GM12878 (cell line): Measurements from ENCODE around the gene RHOBTB1.

ENCODE experiments used
- CBX3 ChIP-seq: fragments of 200-600 bp; sonication (generic); IDR thresholded peaks from 2 replicates; pipeline ENCODE4 v1.6.1; 2016; ENCODE audit warnings: low read depth, borderline replicate concordance
- EZH2 ChIP-seq: IDR thresholded peaks from 2 replicates; pipeline ENCODE4 v1.6.1; 2012; ENCODE audit warnings: low read depth, mild to moderate bottlenecking, control low read depth, inconsistent platforms, low read length, borderline replicate concordance; ENCODE audit not compliant: control insufficient read depth
- GABPA ChIP-seq: IDR thresholded peaks from 2 replicates; pipeline ENCODE4 v1.6.1; 2014; ENCODE audit warnings: antibody characterized with exemption, low read depth, mild to moderate bottlenecking, inconsistent platforms
- HDAC6 ChIP-seq: fragments of 200-600 bp; sonication (generic); IDR thresholded peaks from one replicate; pipeline ENCODE4 v1.8.0; 2017; ENCODE audit warnings: antibody characterized with exemption; ENCODE audit not compliant: unreplicated experiment
- MLLT1 ChIP-seq: fragments of 450-650 bp; IDR thresholded peaks from 2 replicates; pipeline ENCODE4 v1.6.1; 2016; ENCODE audit warnings: mild to moderate bottlenecking
- NFIC ChIP-seq: IDR thresholded peaks from 2 replicates; pipeline ENCODE4 v1.6.1; 2012; ENCODE audit warnings: low read depth, mild to moderate bottlenecking, inconsistent platforms, low read length, moderate library complexity
- POLR2A ChIP-seq: IDR thresholded peaks from 2 replicates; pipeline ENCODE4 v1.6.1; 2011; ENCODE audit warnings: low read depth, mild to moderate bottlenecking, low read length
- PRDM15 ChIP-seq: fragments of 450-650 bp; formaldehyde crosslinking; IDR thresholded peaks from 2 replicates; pipeline ENCODE4 v1.4.0; 2020; ENCODE audit warnings: mild to moderate bottlenecking, moderate library complexity
- TAF1 ChIP-seq: IDR thresholded peaks from 2 replicates; pipeline ENCODE4 v1.6.1; 2011; ENCODE audit warnings: mild to moderate bottlenecking, low read depth, low read length, borderline replicate concordance
- TCF3 ChIP-seq: IDR thresholded peaks from 2 replicates; pipeline ENCODE4 v1.6.1; 2012; ENCODE audit warnings: low read depth, mild to moderate bottlenecking, low read length, borderline replicate concordance; ENCODE audit not compliant: insufficient read depth
- ZNF274 ChIP-seq: IDR thresholded peaks from one replicate; pipeline ENCODE4 v1.8.0; 2011; ENCODE audit not compliant: insufficient read length, insufficient read depth
- TF ChIP-seq, protein P1 (sequence below), 3 experiments: IDR thresholded peaks in 2 of 3; conservative IDR thresholded peaks in 1 of 3; 2 replicates each; pipeline ENCODE4 v1.5.1; 2011; ENCODE audit warnings: low read depth in 3 of 3, low read length in 3 of 3, mild to moderate bottlenecking in 3 of 3, control low read depth in 2 of 3, moderate library complexity in 2 of 3, inconsistent platforms in 1 of 3, mixed read lengths in 1 of 3; ENCODE audit not compliant: control insufficient read depth in 2 of 3, insufficient read depth in 1 of 3; ENCODE audit errors: extremely low read depth in 1 of 3

DNA sequence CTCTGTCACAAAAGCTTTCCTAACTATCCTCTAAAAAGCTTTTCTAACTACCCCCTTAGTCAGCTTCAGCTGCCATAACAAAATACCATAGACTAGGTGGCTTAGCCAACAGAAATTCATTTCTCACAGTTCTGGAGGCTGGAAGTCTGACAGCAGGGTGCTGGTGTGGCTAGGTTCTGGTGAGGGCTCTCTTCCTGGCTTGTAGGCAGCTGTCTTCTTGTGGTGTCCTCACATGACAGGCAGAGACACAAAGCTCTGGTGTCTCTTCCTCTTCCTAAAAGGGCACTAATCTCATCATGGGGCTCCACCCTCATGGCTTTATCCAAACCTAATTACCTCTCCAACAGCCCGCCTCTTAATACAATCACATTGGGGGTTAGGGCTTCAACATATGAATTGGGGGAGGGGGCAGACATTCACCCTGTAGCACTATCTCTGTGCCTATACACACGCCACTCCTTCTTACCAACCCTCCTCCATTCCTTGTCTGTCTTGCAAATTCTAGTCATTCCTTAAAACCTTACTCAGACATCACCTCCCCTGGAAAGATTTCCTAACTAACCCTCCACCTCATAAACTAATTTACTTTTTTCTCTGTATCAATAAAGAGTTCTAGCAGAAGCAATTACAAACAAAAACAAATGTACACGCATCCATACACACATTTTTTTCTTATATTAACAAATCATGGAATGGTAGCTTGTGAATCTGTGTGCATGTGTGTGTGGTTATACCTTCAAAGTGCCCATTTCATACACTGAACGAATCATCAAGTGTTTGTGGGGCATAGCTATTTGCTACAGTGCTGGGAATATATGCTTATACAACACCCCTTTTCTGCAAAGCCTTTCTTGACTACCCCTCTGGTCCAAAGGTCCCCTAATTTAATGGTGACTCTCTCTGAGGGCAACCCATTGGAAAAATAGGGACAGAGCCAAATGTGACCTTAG, 26.4 kb downstream of the RHOBTB1 start:
- TF ChIP-seq EZH2 (no peak), MLLT1 (no peak), PRDM15 (no peak), GABPA (no peak), ZNF274 (no peak), NFIC (no peak), POLR2A (no peak), HDAC6 (no peak), TAF1 (no peak), CBX3 (no peak), TCF3 (no peak)
- TF ChIP-seq, protein P1, sequence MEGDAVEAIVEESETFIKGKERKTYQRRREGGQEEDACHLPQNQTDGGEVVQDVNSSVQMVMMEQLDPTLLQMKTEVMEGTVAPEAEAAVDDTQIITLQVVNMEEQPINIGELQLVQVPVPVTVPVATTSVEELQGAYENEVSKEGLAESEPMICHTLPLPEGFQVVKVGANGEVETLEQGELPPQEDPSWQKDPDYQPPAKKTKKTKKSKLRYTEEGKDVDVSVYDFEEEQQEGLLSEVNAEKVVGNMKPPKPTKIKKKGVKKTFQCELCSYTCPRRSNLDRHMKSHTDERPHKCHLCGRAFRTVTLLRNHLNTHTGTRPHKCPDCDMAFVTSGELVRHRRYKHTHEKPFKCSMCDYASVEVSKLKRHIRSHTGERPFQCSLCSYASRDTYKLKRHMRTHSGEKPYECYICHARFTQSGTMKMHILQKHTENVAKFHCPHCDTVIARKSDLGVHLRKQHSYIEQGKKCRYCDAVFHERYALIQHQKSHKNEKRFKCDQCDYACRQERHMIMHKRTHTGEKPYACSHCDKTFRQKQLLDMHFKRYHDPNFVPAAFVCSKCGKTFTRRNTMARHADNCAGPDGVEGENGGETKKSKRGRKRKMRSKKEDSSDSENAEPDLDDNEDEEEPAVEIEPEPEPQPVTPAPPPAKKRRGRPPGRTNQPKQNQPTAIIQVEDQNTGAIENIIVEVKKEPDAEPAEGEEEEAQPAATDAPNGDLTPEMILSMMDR (IDR thresholded peaks at IDR 0.05 in 2 of 3, conservative IDR thresholded peaks at IDR 0.05 in 1 of 3; ENCODE audit: control insufficient read depth in 2 of 3, extremely low read depth in 1 of 3, insufficient read depth in 1 of 3, low read depth in 3 of 3, low read length in 3 of 3): no peak
